D721Med (cell line): ENCODE data around the gene DNASE1L1.

Experiments used
- DNase-seq: peaks from one replicate; pipeline ENCODE4 v3.0.0; 2011; ENCODE audit warnings: low spot score; ENCODE audit not compliant: insufficient read length
- FAIRE-seq: peaks from 2 replicates; lab custom pipeline; 2011; peaks lifted over from hg19 to GRCh38; lab: Jason Lieb, UNC
- TF ChIP-seq, protein P1 (sequence below): IDR thresholded peaks from 2 replicates; pipeline ENCODE4 v1.5.1; 2012; ENCODE audit warnings: mild to moderate bottlenecking, control low read depth; ENCODE audit not compliant: insufficient read depth; ENCODE audit errors: missing control alignments

DNASE1L1 gene

DNA sequence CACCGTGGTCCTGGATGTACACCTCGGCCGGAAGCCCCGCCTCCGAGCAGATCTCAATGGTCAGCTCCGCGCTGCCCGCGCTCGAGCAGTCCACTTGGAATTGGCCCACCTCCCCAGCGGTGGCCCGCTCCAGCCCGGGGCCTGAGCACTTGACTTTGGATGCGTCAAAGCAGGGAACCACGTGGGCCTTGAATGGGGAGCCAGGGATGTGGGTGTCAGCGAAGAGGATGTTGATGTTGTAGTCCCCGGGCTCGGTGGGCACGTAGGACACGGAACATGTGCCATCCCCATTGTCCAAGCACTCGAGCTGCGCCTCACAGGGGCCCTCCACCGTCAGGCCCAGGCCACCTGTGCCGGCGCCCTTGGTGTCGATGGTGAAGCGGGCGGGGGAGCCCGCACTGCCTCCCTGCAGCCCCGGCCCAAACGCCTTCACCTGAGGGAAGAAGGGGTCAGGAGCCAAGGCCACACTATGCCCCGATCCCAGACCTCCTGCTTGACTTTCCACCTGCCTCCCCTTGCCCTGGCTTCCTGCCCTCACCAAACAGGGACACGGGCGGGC, 48.8 kb downstream of the DNASE1L1 start:
- DNase-seq (no peak), FAIRE-seq (no peak)
- TF ChIP-seq, protein P1, sequence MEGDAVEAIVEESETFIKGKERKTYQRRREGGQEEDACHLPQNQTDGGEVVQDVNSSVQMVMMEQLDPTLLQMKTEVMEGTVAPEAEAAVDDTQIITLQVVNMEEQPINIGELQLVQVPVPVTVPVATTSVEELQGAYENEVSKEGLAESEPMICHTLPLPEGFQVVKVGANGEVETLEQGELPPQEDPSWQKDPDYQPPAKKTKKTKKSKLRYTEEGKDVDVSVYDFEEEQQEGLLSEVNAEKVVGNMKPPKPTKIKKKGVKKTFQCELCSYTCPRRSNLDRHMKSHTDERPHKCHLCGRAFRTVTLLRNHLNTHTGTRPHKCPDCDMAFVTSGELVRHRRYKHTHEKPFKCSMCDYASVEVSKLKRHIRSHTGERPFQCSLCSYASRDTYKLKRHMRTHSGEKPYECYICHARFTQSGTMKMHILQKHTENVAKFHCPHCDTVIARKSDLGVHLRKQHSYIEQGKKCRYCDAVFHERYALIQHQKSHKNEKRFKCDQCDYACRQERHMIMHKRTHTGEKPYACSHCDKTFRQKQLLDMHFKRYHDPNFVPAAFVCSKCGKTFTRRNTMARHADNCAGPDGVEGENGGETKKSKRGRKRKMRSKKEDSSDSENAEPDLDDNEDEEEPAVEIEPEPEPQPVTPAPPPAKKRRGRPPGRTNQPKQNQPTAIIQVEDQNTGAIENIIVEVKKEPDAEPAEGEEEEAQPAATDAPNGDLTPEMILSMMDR = no peak

DNA sequence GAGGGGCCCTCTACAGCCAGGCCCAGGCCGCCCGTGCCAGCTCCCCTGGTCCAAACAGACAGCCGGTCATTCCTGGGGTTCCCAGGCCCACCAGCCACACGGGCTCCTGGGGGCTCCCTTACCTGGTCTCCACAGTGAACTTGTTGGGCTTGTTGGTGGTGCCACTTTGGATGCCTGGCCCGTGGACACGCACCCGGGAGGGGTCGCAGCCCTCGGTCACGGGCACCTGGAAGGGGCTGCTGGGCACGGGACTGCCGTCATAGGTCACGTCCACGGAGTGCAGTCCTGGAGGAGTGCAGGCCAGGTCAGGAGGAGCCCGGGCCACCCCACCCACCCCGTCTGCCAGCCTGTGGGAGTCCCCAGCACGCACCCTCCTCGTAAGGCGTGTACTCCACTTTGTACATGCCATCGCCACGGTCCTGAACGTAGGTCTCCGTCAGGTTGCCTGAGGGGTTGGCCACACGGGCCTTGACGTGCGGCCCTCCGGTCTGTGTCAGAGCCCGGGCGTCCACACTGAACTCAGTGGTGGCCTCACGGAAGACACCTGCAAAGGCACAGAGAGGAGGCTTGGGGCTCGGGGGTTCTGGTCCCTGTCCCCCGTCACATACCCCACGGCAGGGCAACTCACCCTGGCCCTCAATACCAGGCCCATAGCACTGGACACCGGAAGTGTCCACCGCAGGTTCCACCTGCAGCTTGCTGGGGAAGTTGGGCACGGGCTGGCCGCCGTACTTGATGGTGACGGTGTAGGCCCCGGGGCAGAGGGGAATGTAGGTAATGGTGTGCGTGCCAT, 49.5 kb downstream of the DNASE1L1 start:
- TF ChIP-seq, protein P1 = no peak
- FAIRE-seq (no peak), DNase-seq (no peak)

DNA sequence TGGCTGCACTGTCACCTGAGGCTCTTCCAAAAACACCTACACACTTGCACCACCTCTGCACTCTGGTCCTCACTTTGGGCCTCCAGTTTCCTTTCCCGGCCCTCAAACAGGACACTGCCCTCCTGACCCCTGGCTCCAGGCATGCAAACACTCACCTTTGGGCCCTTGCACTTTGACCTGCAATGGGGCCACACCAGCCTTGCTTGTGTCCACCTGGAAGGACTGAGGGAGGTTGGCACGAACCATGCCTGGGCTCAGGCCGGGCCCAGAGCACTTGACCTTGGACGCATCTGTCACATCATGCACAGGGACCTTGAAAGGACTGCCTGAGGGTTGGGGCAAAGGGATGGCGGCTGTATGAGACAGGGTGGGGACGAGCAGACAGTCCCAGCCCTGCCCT, 50.2 kb downstream of the DNASE1L1 start:
- DNase-seq (no peak), FAIRE-seq (no peak)
- TF ChIP-seq, protein P1 = no peak

DNA sequence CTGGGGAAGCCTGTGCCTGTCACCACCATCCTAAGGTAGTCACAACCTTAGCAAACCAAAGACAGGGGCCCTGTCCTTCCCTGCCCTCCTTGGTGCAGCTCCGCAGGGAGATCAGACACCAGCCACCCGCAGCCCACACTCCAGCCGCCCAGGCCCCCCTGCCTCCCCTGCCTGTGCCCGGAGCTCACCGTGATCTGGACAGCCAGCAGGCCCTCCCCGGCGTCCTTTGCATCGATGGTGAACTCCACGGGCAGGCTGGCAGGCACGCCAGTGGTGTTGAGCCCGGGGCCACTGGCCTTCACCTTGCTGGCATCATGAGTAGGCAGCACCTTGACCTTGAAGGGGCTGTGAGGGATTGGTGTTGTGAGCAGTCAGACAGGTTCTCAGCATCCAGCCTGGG, 51.0 kb downstream of the DNASE1L1 start:
- DNase-seq (no peak), FAIRE-seq (no peak)
- TF ChIP-seq, protein P1 = no peak

DNA sequence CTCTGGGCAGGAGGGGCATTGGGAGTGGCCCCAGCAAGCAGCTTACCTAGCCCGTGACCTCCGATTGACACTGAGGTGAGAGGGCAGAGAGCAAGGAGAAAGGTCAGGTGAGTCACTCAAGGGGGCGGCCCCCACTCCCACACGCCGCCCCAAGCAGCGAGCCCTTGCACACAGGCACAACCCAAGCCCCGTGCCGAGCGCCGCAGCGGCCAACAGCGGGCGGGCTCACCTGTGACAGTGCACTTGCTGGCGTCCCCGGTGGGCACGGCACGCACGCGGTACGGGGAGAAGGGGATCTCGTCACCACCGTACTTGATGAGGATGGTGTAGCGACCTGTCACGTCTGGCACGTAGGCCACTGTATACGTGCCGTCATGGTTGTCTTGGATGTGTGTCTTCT, 51.8 kb downstream of the DNASE1L1 start:
- FAIRE-seq (no peak), DNase-seq (no peak)
- TF ChIP-seq, protein P1 = no peak

DNA sequence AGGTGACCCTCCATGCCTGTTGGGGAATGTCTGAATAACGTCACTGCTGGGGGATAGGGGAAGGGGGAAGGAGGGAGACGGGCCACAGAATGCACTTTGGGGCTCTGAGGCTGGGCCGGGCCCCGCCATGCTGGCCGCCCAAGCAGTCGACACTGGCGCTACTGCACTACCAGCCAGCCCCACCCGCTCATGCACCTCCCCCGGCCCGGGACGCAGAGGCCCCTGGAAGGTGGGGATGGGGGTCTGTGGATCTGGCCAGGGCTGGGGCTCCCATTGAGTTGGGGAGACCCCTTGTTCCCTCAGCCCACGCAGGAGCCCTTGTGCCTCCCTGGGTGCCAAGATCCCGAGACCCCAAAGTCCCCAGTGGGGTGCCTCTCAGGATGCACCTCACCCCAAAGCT, 52.5 kb downstream of the DNASE1L1 start:
- no peak for FAIRE-seq
- TF ChIP-seq, protein P1 = no peak

DNA sequence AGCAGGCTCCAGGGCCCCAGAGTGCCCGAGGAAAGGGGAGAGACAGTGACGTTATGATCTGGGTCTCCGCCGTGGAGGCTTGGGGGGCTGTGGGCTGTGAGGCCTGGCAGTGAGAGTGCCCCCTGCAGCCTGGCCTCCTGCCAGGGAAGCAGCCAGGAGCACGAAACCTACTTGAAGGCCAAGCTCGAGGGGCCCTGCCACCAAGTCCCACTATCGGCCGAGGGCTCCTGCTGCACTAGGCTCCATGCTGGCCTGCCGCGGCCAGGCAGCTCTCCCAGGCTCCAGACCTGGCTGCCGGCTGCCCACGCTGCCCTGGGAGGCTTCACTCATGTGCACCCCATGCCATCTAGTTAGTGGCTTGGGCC, 53.3 kb downstream of the DNASE1L1 start:
- FAIRE-seq (no peak), DNase-seq (no peak)
- TF ChIP-seq, protein P1 = no peak

More for the DNA sequence above, 52.5 kb downstream of the DNASE1L1 start:
- no peak for DNase-seq
